ENCODE data around the gene IMMT.

GRCh38 chr2:86227685-86228084 is 32.4 kb upstream of the IMMT start:
- TF ChIP-seq TAF1 (IDR thresholded peaks at IDR 0.05; ENCODE audit: low read depth) (no peak), RAD21 (IDR thresholded peaks at IDR 0.05; ENCODE audit: low read depth) (no peak), CREB1 (IDR thresholded peaks at IDR 0.05; ENCODE audit: low read depth) (no peak), EP300 (IDR thresholded peaks at IDR 0.05; ENCODE audit: borderline replicate concordance) (no peak)
